Stimulated activated CD8-positive, alpha-beta memory T cell treated with anti-CD3 and anti-CD28 coated beads, Interleukin-7, amount 100 ng/mL, for 1 hour (primary cell): ENCODE measurements around the gene CD276.
A peak's percentile ranks its signal among the peaks of the same experiment; 100 is the strongest.
"Not testable (repeated sequence)": the region's sequence is repeated elsewhere in the genome, so short reads cannot be mapped to it uniquely, and the experiment has no call there.

Experiments
- DNase-seq, 2 donors: peaks; one replicate each; pipeline ENCODE4 v3.0.0-alpha.2; 2020; ENCODE audit warnings: low read depth in 2 of 2

The CD276 gene

DNA sequence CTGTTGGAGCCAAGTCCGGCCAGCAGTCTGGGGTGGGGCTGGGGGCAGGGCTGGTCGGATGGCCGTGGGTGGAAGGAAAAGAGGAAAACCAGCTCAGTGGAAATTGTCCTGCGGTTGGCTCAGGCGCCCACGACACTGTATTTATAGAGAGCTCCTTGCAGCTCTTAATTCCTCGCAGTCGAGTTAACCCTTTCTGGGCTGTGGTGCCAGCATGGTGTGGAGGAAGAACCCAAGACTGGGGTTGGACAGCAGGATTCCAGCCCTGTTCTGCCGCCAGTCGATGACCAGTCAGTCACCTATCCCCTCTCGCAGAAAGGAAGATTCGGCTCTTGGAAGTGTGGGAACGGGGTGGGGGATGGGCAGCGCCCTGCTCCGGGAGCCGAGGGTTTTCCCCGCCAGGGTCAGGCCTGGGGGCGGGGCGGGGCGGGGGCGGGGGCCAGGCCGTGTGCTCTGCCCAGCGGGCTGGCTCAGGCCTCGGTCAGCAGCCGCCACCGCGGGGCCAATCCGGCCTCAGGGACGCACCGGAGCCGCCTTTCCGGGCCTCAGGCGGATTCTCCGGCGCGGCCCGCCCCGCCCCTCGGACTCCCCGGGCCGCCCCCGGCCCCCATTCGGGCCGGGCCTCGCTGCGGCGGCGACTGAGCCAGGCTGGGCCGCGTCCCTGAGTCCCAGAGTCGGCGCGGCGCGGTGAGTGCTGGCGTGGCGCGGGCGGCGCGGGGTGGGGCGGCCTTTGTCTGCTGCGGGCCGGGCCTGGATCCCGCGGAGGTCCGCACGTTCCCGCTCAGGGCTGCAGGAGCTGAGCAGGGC, at the start of gene CD276:
CD276 (plus strand) TSS at position 607 of the 804 bp plus-strand sequence. CDS start 15,257 bp downstream, outside the sequence.
- no peak for DNase-seq

DNA sequence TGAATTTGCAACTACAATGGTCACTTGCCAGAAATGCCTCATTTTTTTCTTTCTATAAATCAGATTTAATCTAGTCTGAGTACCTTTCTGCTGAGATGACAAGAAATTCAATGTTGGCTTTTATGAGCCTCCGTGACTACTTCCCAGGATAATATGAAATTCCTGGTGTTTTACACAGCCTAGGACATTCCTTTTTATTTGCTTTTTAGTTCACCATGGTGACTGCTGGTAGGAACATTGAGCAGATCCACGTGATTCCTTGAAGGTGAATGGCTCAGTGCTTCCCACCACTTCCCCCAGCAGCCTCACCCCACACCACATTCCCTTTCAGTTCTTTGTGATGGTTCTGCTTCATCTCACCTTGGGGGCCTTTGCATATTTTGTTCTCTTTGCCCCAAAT, 46.7 kb upstream of the CD276 start:
- DNase-seq: no peak

DNA sequence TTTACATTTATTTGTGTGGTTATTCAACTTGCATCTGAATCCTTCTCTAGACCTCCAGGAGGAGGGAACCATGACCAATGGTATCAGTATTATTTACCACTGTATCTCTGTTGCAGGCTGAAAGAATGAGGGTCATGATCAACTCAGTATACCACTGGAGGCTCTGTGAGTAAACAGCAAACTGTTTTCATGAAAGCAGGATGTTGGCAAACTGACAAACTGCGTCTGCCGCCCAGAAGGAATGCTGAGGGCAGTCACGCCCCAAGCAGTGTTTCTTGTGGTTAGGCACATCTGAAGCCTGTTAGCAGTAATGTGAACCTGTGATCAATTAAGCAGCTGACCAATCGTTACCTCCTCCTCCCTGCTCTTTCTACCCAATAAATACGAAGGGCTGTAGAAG, 44.7 kb upstream of the CD276 start:
- DNase-seq: not testable (repeated sequence)

DNA sequence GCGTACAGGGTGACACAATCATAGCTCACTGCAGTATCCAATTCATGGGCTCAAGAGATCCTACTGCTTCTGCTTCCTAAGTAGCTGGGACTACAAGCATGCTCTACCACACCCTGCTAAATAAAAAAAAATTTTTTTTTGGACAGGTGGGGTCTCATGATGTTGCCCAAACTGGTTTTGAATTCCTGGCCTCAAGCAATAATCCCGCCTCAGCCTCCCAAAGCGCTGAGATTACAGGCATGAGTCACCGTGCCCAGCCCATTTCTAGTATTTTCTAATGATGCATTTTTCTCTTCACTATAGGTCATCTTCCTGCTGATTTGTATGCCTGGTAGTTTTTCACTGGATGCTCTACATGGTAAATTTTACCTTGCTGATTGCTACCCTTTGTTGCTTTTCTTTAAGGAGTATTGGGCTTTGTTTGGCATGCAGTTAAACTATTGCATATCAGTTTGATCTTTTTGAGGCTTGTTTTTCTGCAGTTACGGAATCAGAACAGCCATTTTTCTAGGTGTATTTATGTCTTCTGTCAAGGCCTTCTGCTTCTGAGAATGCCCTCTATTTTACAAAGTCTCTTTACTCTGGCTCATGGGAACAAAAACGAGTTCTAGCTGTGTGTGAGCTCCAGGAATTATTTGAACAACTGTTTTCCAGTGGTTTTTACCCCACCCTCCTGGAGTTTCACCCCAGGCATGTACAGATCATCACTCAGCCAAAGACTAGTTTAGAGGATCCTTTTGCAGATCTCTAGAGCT, 36.7 kb upstream of the CD276 start:
- DNase-seq: no peak

DNA sequence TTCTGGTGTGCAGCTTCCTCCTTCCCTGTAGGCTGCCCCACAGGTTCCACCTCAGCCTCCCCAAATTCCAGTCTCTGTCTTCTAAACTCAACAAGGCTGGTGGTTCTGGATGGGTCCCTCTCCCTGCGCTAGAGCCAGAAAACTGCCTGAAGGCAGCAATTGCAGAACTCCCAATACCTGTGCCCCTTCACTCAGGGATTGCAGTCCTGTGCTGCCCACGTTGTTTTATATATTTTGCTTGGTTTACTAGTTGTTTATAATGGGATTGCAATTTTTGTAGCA, 36.2 kb upstream of the CD276 start:
- DNase-seq: no peak

DNA sequence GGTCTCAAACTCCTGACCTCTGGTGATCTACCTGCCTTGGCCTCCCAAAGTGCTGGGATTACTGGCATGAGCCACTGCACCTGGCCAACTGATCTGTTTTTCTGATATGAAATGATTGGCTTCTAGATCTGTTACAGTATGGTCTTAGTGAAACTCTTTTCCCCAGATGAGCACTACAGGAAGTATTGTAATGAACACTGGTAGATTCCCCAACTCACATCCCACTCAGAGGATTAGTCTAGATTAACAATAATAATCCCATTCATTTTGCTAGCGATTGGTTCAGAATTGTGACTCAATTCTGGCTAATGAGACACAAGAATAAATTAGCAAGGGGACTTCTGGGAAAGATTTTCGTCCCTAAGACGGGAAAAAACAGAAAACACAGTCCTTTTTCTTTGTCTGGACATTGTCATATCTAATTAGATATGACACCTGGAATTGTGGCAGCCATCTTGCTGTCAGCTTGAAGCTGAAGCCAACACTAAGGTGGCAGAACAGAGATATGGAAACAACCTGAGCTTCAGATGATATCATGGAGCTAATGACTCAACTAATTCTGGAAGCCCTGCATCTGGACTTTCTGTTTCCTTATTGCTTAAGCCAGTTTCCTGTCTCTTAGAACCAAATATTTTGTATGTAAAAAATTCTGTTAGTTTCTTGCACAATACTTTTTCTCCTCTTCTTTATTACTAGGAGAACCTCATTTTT, 33.6 kb upstream of the CD276 start:
- DNase-seq: no peak

DNA sequence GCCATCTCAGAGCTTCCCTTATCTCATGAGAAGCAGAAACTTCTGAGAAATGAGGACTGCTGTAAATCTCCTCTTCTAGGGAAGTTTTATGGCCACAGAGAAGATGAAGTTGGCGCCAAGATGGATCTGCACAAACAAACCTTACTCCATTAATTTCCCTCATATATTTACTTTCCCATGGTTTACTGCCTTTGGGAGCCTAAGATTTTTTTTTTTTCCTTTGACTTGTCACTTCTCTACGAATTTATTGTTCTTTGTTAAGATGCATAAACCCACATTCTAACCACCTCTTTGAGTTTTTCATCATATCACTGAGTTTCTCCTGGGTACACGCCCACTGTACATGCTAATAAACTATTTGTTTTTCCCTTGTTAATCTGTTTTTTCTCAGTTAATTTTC, 29.5 kb upstream of the CD276 start:
- no peak for DNase-seq

DNA sequence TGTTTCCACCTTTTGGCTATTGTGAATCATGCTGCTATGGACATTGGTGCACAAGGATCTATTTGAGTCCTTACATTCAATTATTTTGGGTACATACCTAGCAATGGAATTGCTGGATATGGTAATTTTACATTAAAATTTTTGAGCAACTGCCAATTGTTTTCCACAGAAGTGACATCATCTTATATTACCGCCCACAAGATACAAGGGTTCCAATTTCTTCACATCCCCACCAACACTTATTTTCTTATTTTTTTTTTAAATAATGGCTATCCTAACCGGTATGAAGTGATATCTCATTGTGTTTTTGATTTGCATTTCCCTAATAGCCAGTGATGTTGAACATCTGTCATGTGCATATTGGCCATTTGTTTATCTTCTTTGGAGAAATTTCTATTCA, 28.5 kb upstream of the CD276 start:
- no peak for DNase-seq

DNA sequence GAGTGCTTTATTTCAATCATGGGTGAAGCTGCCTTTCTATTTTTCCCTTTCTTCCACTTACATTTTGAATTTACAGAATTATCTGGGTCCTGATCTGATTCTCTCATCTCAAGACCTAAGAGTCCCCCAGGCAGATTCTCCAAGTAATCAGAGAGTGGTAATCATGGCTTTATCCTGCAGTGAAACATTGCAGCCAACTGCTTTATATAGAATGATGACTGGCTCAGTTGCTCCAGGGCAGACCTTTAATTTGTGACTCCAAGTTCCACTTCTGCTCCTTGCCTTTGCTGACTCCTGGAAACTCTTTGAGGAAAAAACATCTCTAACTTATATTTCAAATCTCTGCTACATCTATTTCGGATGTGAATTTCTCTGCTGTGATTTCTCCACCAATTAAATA, 25.5 kb upstream of the CD276 start:
- DNase-seq: no peak

DNA sequence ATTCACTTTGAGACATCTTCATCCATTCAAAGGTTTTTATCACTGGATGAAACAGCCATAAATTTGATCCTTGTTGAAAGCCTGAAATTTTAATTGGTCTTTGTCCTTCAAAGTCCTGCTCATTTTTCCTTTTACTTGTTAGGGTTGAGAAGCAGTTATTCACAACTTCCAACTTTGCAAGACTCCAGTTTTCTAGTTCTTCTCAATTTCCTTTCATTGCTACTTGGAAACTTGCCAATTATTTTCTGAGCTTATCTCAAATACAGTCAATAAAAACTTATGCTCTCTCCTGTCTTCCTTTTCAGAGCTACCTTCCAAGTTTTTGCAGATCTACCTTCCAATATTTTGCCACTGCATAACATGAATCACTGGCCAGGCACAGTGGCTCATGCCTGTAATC, 23.7 kb upstream of the CD276 start:
- DNase-seq: no peak

DNA sequence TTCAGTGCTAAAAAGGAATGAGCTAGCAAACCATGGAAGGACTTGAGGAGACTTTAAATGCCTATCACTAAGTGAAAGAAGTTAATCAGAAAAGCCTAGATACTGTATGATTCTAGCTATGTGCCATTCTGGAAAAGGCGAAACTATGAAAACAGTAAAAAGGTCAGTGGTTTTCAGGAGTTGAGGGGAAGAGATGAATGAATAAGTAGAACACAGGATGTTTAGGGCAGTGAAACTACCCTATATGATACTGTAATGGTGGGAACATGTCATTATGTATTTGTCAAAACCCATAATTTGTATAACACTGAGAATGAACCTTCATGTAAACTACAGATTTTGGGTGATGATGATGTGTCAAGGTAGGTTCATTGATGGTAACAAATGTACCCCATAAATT, 9.6 kb upstream of the CD276 start:
- no peak for DNase-seq

DNA sequence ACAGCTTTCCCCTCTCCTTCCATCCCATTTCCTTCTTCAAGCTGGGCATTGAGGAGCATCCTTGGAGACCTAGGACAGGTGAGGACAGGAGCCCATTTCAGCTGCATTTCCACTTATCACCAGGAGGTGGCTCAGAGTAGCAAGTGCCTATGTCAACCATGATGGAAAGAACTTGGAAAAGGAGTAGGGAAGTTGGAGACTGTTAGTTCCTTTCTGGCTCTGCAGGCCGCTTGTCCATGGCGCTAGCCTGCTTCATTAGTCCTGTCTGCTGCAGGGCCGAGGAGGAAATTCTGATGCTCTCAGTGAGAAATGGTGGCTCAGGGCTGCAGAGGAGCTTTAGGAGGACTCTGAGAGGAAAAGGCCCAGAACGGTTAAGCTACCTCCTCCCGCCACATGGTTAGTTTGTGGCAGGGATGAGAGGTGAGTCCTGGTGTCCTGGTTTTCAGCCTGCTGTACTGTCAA, 7.0 kb upstream of the CD276 start:
- peak; percentile 17 to 23 for DNase-seq

DNA sequence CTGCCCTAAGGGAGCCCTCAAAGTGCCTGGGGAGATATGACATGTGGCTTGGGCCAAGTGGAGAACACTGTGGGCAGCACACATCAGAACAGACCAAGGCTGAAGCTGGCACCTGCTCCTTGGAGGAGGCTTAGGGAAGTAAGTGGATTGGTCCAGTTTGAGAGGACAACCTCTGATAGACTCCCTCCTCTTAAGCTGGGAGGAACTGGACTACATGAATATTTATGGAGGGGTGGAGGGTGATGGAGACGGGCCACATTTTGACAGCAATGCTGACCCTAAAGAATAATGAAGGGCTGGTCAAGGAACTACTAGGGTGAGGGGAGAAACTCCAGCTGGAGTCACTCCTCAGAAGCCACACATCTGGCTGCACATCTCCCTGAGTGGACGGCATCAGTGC, 6.5 kb upstream of the CD276 start:
- no peak for DNase-seq

DNA sequence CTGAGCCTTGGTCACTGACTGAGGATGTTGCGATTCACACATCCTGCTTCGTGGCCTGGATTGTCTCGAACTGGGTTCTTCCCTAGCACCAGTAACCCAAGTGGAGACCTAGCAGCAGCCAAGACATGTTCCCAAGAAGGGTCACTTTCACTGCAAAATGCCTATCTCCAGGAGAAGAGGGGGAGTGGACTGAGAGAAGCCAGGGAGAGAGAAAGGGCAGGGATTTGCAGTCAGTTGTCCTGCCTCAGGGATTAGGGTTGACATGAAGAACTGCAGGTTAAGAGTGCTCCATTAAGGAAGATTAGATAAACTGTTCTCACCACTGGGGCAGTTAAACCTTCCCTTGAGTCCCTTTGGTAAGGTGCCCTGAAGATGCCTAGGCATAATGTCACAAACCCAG, 5.7 kb upstream of the CD276 start:
- no peak for DNase-seq

DNA sequence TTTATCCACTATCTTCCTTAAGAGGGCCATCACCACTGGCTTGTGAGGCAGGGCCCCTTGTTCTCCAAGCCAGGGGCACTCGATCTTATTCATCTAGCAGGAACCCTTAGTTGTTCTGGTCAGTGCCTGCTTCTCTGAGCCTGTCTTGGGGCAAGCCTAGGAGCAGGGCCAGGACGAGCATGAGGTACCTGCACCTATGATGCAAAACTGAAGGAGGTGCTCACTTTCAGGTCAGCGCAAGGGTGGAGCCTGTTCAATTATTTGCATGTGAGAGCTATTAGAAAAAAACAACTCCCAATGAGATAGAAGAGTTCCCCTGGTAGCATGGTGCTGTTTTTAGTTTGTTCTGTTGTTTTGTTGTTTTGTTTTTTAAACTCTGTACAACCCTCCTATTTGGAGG, 5.0 kb upstream of the CD276 start:
- DNase-seq: no peak

DNA sequence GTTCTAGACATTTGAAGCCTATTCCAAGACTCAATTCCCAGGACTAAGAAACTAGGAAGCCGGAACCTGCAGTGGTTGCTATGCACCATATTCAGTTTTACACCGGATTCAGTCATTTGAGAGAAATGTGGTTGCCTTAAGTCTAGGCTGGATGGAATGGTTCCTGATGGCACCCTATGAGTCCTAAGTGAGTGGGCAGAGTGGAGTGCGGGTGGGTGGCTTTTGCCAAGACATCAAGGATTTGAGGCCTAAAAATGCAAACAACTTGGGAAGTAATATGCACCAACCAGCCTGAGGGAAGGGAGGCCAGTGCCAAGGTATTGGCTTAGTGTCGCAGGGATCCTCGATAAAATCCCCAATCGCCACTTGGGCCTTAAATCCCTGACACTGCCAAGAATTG, 4.2 kb upstream of the CD276 start:
- DNase-seq: no peak

DNA sequence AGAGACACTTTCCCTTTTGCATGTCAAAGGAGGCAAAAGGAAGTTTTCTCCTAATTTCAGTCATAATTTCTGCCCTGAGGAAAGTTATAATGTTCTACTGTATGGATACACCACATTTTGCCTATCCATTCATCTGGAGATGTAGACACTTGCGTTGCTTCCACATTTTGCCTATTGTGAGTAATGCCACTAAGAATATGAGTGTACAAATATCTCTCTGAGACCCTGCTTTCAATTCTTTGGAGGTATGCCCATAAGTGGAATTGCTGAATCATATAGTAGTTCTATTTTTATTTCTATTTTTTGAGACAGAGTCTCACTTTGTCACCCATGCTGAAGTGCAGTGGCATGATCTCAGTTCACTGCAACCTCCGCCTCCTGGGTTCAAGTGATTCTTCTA, 3.6 kb upstream of the CD276 start:
- DNase-seq: no peak

DNA sequence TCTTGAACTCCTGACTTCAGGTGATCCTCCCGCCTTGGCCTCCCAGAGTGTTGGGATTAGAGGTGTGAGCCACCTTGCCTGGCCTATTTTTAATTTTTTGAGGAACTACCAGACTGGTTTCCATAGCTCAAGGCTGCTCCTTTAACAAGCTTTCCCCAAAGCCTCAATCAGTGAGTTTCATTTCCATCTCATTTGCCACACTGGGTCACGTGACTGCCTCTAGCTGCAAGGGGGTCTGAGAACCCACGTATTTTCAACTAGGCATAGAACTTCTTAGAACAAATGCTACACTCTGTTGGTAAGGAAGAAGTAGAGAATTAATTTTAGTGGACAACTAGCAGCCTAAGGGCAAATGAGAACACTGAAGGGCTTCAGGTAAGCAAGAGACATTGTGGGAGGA, 3.1 kb upstream of the CD276 start:
- DNase-seq: no peak

DNA sequence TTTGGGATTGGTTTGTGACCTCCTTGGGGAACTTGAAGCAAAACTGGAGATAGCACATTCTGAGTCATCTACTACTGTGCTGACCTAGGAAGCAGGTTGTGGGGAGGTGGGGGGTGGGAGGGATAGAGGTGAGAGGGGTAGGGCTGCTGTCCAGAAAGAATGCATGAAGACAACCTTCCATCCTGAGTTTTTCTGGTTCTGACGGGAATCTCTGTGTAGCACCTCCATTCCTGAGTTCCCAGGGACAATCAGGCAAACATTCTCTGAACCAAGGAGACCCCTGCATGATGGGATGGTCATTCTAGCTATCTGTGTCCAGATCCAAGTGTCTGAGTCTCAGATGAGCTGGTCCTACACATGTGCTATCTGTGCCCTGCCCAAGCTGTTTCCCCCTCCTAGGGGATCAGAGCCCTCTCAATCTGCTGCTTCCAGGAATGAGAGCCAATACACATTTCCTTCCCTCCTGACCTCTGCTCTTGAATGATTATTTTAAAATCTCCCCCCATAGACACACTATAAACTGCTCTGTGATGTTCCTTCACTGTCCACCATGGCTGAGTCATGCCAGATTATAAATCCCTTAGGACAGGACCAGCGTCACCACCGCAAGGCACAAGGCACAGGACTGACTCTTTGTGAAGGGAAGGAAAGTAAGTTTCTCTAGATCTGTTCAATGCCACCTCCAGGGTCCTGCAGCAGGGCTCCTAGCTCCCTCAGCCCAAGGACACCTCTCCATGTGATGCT, 2.2 kb upstream of the CD276 start:
- no peak for DNase-seq

DNA sequence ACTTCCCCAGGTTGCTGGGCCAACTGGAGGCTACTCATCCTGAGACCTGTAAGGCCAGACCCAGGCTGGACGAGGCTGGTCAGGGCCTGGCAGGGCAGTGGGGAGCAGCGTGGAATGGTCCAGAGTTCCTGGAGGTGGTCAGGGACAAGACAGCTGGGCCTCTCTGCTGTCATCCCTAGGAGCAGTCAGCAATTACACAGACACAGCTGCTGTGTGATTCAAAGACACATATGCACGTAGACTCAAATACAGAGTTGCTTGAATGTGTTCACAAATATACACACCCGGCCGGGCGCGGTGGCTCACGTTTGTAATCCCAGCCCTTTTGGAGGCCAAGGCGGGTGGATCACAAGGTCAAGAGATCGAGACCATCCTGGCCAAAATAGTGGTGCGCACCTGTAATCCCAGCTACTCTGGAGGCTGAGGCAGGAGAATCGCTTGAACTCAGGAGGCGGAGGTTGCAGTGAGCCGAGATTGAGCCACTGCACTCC, 1.5 kb upstream of the CD276 start:
- DNase-seq: no peak

DNA sequence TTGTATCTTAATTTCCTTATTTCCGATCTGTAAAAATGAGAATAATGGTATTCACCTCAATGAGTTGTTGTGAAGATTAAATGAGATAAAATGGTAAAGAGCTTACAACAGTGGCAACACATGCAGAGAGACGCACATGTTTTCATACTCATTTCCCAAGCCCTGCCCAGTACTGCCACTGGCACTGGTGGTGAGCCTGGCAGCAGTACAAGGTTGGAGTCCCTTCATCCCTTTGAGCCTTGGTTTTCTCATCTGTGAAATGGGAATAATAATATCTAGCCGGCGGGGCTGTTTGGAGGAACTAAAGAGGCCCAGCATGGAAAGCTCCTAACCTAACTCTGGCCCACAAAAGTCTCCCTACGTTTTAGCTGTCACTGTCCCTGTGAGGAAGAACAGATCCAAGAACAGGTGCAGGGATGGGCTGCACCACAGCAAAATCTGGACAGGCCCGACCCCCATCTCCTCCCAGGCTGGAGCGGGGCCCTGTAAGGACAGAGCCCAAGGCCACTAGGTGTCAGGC, 866 bp upstream of the CD276 start:
- DNase-seq: no peak
